BLaER1 treated with 17β-estradiol and CSF1 and Interleukin-3, amounts not matched to agents 10 nM and 100 nM (cell line): ENCODE measurements around the gene RICTOR.
A peak's percentile ranks its signal among the peaks of the same experiment; 100 is the strongest.
"Not testable (repeated sequence)": the region's sequence is repeated elsewhere in the genome, so short reads cannot be mapped to it uniquely, and the experiment has no call there.

ENCODE experiments used
- H3K27ac ChIP-seq, 11 experiments: shearing (Covaris generic); formaldehyde crosslinking; 2 replicates each; pipeline ENCODE4 v1.8.1; 2022
- H3K27me3 ChIP-seq, 11 experiments: shearing (Covaris generic); formaldehyde crosslinking; 2 replicates each; pipeline ENCODE4 v1.8.1; 2022
- H3K36me3 ChIP-seq, 11 experiments: shearing (Covaris generic); formaldehyde crosslinking; 2 replicates each; pipeline ENCODE4 v1.8.1; 2022
- H3K4me1 ChIP-seq, 10 experiments: shearing (Covaris generic); formaldehyde crosslinking; 2 replicates each; pipeline ENCODE4 v1.8.1; 2022
- H3K4me2 ChIP-seq, 11 experiments: shearing (Covaris generic); formaldehyde crosslinking; 2 replicates each; pipeline ENCODE4 v1.8.1; 2022
- H3K4me3 ChIP-seq, 10 experiments: shearing (Covaris generic); formaldehyde crosslinking; 2 replicates each; pipeline ENCODE4 v1.8.1; 2022
- H3K9ac ChIP-seq, 11 experiments: shearing (Covaris generic); formaldehyde crosslinking; 2 replicates each; pipeline ENCODE4 v1.8.1; 2022
- H3K9me3 ChIP-seq, 11 experiments: shearing (Covaris generic); formaldehyde crosslinking; replicated peaks in 1 of 11; 2 replicates each; pipeline ENCODE4 v1.8.1; 2022
- H4K20me1 ChIP-seq, 11 experiments: shearing (Covaris generic); formaldehyde crosslinking; 2 replicates each; pipeline ENCODE4 v1.8.1; 2022
- Cebpa-rat ChIP-seq, 11 experiments: shearing (Covaris generic); IDR thresholded peaks; 2 replicates each; pipeline ENCODE4 v1.8.1; 2022

The RICTOR gene

DNA sequence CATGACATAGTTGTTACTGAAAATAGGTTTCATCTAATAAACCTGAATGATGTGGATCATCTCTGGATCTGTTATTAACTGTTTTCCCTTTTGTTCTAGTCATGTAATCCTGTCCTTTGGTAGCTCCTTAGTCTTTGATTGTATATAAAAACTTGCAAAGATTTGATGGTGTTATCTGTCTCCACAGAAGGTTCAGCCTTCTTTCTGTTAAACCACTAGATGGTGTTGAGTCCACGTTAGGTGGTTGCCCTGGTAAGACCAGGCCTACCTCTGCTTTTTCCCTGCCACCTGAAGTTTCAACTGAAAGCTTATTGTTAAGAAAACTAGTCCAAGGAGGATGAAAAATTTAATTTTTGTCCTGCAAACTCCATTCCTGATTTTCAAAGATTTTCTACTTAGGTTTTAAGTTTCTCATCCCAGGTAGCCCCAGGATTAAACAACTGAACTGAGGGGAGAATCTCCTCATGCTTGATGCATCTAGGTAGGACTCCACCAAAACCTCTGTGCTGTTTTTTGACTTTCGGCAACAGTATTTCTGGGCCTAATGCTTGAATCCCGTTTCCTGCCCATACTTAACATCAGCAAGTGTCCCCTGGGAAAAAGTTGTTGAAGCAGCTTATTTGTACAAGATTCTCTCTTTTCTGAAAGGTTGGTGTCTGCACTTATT is 68.5 kb downstream of the RICTOR start:
- Histone ChIP-seq H3K9ac (peak overlapping the region in 1 of 11 experiments; percentile 46; a peak in 1 of 22 replicates), H4K20me1 (peaks cover 0 to 23% (median 0%) of the 10 kb centered on the region in 11 experiments; a peak in 2 of 22 replicates), H3K4me2 (no peak overlapping the region), H3K36me3 (peaks cover 17 to 41% (median 29%) of the 10 kb centered on the region in 11 experiments; a peak in 21 of 22 replicates), H3K27ac (no peak overlapping the region), H3K9me3 (peaks cover 4 to 10% (median 9%) of the 10 kb centered on the region in 11 experiments; a peak in 21 of 22 replicates), H3K4me3 (no peak overlapping the region), H3K4me1 (no peaks in the 10 kb centered on the region), H3K27me3 (no peaks in the 10 kb centered on the region)
- no peak for TF ChIP-seq Cebpa-rat (IDR thresholded peaks at IDR 0.05)

GRCh38 chr5:39001683-39002082 is 72.5 kb downstream of the RICTOR start:
- TF ChIP-seq Cebpa-rat (IDR thresholded peaks at IDR 0.05) = no peak
- no peak overlapping the region for H3K9ac ChIP-seq
- no peak overlapping the region for H3K4me3 ChIP-seq

DNA sequence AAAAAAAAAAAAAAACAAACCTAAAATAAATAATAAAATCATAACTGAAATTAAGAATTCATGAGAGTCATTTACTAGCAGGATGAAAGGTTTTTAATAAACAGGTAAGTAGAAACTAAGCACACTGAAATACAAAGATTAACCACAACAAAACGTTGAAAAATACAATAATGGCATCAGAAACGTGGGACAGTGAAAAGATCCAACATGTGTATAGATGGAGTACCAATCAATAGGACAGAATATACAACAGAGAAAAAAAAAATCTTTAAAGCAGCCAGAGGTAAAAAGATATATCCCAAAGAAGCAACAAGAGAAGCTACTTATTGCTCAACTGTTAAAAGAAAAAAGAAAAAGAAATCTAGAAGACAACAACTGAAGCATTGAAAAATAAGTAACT is 75.2 kb downstream of the RICTOR start:
- no peak for TF ChIP-seq Cebpa-rat (IDR thresholded peaks at IDR 0.05)

More at GRCh38 chr5:39001683-39002082, 72.5 kb downstream of the RICTOR start:
- peaks cover 0 to 35% (median 0%) of the 10 kb centered on the region in 11 experiments; a peak in 2 of 22 replicates for H4K20me1 ChIP-seq
- no peaks in the 10 kb centered on the region for H3K4me1 ChIP-seq
- peaks cover 5 to 14% (median 9%) of the 10 kb centered on the region in 11 experiments; a peak in 11 of 22 replicates for H3K9me3 ChIP-seq
- H3K27me3 ChIP-seq = no peaks in the 10 kb centered on the region
- peaks cover 34 to 65% (median 42%) of the 10 kb centered on the region in 11 experiments for H3K36me3 ChIP-seq
- no peak overlapping the region for H3K4me2 ChIP-seq
- H3K27ac ChIP-seq = no peak overlapping the region

GRCh38 chr5:38997591-38997990 is 76.6 kb downstream of the RICTOR start:
- Histone ChIP-seq H3K4me3 (no peak overlapping the region), H3K4me2 (no peak overlapping the region), H3K27ac (no peak overlapping the region), H3K9ac (no peak overlapping the region), H4K20me1 (peaks cover 0 to 37% (median 0%) of the 10 kb centered on the region in 11 experiments; a peak in 2 of 22 replicates), H3K27me3 (no peaks in the 10 kb centered on the region), H3K4me1 (no peaks in the 10 kb centered on the region), H3K36me3 (peaks cover 39 to 89% (median 62%) of the 10 kb centered on the region in 11 experiments), H3K9me3 (peaks cover 5 to 14% (median 9%) of the 10 kb centered on the region in 11 experiments; a peak in 11 of 22 replicates)
- no peak for TF ChIP-seq Cebpa-rat (IDR thresholded peaks at IDR 0.05)

More for the DNA sequence above, 75.2 kb downstream of the RICTOR start:
- Histone ChIP-seq H4K20me1 (peaks cover 0 to 31% (median 0%) of the 10 kb centered on the region in 11 experiments; a peak in 2 of 22 replicates), H3K36me3 (peaks cover 36 to 82% (median 56%) of the 10 kb centered on the region in 11 experiments), H3K9ac (no peak overlapping the region), H3K9me3 (peaks cover 5 to 14% (median 9%) of the 10 kb centered on the region in 11 experiments; a peak in 11 of 22 replicates), H3K27ac (no peak overlapping the region), H3K4me3 (no peak overlapping the region), H3K4me2 (no peak overlapping the region), H3K27me3 (no peaks in the 10 kb centered on the region), H3K4me1 (no peaks in the 10 kb centered on the region)

- H3K36me3 ChIP-seq = peaks cover 27 to 87% (median 61%) of the 10 kb centered on the region in 11 experiments
- TF ChIP-seq Cebpa-rat (IDR thresholded peaks at IDR 0.05) = no peak
Observed at GRCh38 chr5:38996123-38996522, 78.1 kb downstream of the RICTOR start.

DNA sequence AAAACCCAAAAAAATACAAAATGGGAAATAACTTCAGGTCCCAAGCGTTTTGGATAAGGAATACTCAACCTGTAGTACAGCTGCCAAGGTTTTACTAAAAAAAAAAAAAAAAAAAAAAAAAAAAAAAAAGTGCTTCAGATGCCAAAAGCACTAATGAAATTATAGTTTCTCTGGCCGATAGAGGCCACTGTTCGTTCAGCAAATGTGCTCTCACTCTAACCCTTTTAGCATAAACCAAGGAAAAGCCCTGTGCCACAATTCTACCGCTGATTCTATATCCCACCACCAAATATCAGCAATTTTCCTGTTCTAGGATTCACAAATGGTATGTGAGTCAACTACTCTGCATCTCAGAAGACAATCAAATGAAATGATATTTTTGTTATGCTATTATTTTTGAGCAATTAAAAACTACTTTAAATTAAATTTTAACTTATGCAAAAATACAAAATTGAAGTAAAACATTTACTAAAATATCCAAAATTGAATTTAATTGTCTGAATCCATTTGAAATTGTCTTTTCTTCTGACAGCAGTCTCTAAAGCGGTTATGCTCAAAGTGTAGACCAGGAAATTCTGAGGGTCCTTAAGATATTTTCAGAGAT is 79.8 kb downstream of the RICTOR start:
- no peak overlapping the region for H3K9ac ChIP-seq
- H3K27me3 ChIP-seq = no peaks in the 10 kb centered on the region
- H4K20me1 ChIP-seq = peaks cover 0 to 26% (median 0%) of the 10 kb centered on the region in 11 experiments; a peak in 2 of 22 replicates
- no peaks in the 10 kb centered on the region for H3K4me1 ChIP-seq
- H3K27ac ChIP-seq = no peak overlapping the region
- H3K36me3 ChIP-seq = peaks cover 38 to 90% (median 72%) of the 10 kb centered on the region in 11 experiments
- H3K9me3 ChIP-seq = peaks cover 14 to 20% (median 16%) of the 10 kb centered on the region in 11 experiments; a peak in 21 of 22 replicates
- H3K4me2 ChIP-seq = no peak overlapping the region
- H3K4me3 ChIP-seq = no peak overlapping the region
- TF ChIP-seq Cebpa-rat (IDR thresholded peaks at IDR 0.05) = no peak

More at GRCh38 chr5:38996123-38996522, 78.1 kb downstream of the RICTOR start:
- Histone ChIP-seq H3K9me3 (peaks cover 5 to 14% (median 9%) of the 10 kb centered on the region in 11 experiments; a peak in 12 of 22 replicates), H4K20me1 (peaks cover 0 to 30% (median 0%) of the 10 kb centered on the region in 11 experiments; a peak in 2 of 22 replicates), H3K27me3 (no peaks in the 10 kb centered on the region), H3K4me1 (no peaks in the 10 kb centered on the region), H3K4me3 (no peak overlapping the region), H3K9ac (no peak overlapping the region), H3K4me2 (no peak overlapping the region), H3K27ac (no peak overlapping the region)

GRCh38 chr5:38989974-38990719 is 84.1 kb downstream of the RICTOR start:
- not testable (repeated sequence) for H3K4me1 ChIP-seq, H3K4me3 ChIP-seq, H3K4me2 ChIP-seq, H3K9ac ChIP-seq, H4K20me1 ChIP-seq, H3K27ac ChIP-seq, H3K27me3 ChIP-seq
- Histone ChIP-seq H3K36me3 (peaks cover 56 to 94% (median 79%) of the 10 kb centered on the region in 11 experiments), H3K9me3 (peaks cover 27 to 47% (median 35%) of the 10 kb centered on the region in 11 experiments)

- peaks cover 27 to 47% (median 35%) of the 10 kb centered on the region in 11 experiments for H3K9me3 ChIP-seq
- TF ChIP-seq Cebpa-rat (IDR thresholded peaks at IDR 0.05) = no peak
Observed at GRCh38 chr5:38985909-38986452, 88.2 kb downstream of the RICTOR start.

More at GRCh38 chr5:38985909-38986452, 88.2 kb downstream of the RICTOR start:
- H3K4me3 ChIP-seq = no peak overlapping the region
- no peaks in the 10 kb centered on the region for H3K4me1 ChIP-seq
- no peak overlapping the region for H3K9ac ChIP-seq
- peaks cover 48 to 74% (median 63%) of the 10 kb centered on the region in 11 experiments for H3K36me3 ChIP-seq
- H3K27me3 ChIP-seq = no peaks in the 10 kb centered on the region
- no peak overlapping the region for H3K4me2 ChIP-seq
- H3K27ac ChIP-seq = no peak overlapping the region
- H4K20me1 ChIP-seq = peaks cover 0 to 10% (median 0%) of the 10 kb centered on the region in 11 experiments; a peak in 4 of 22 replicates
